Loucy (cell line): ENCODE measurements around the gene TEPSIN.

Experiments used
- H2AFZ ChIP-seq: fragments of 200-600 bp; sonication (generic); 2 replicates; pipeline ENCODE4 v1.6.0; 2016; ENCODE audit warnings: antibody characterized with exemption, mild to moderate bottlenecking, low read length, moderate library complexity
- H3F3A ChIP-seq: fragments of 200-600 bp; 2 replicates; pipeline ENCODE4 v1.6.0; 2016; ENCODE audit warnings: antibody characterized with exemption, low read depth, mild to moderate bottlenecking
- H3K27me3 ChIP-seq: fragments of 200-600 bp; sonication (generic); 2 replicates; pipeline ENCODE4 v1.6.1; 2014; ENCODE audit warnings: low read length, mild to moderate bottlenecking; ENCODE audit not compliant: insufficient read depth, poor library complexity, severe bottlenecking
- H3K36me3 ChIP-seq: fragments of 200-600 bp; sonication (generic); 2 replicates; pipeline ENCODE4 v1.6.1; 2016; ENCODE audit warnings: low read length; ENCODE audit not compliant: insufficient read depth
- H3K4me1 ChIP-seq: fragments of 200-600 bp; sonication (generic); 2 replicates; pipeline ENCODE4 v1.5.1; 2014; ENCODE audit warnings: low read length, mild to moderate bottlenecking; ENCODE audit not compliant: insufficient read depth, poor library complexity, severe bottlenecking
- H3K4me2 ChIP-seq: fragments of 200-600 bp; sonication (generic); 2 replicates; pipeline ENCODE4 v1.6.0; 2014; ENCODE audit warnings: antibody characterized with exemption, low read length, low read depth, mild to moderate bottlenecking; ENCODE audit not compliant: poor library complexity, severe bottlenecking
- H3K4me3 ChIP-seq: fragments of 200-600 bp; sonication (generic); 2 replicates; pipeline ENCODE4 v1.5.1; 2014; ENCODE audit warnings: low read length, mild to moderate bottlenecking, mixed read lengths; ENCODE audit not compliant: poor library complexity, severe bottlenecking
- H3K79me2 ChIP-seq: fragments of 200-600 bp; sonication (generic); 2 replicates; pipeline ENCODE4 v1.6.1; 2014; ENCODE audit warnings: low read length; ENCODE audit not compliant: insufficient read depth
- H3K9ac ChIP-seq: fragments of 200-600 bp; sonication (generic); 2 replicates; pipeline ENCODE4 v1.6.0; 2014; ENCODE audit warnings: mild to moderate bottlenecking, low read depth, low read length, moderate library complexity; ENCODE audit not compliant: poor library complexity, severe bottlenecking
- H3K9me2 ChIP-seq: fragments of 200-600 bp; sonication (generic); replicated peaks from 2 replicates; pipeline ENCODE4 v1.6.1; 2016; ENCODE audit warnings: low read depth, low read length, mixed read lengths
- H3K9me3 ChIP-seq: fragments of 200-600 bp; sonication (generic); 2 replicates; pipeline ENCODE4 v1.6.1; 2014; ENCODE audit warnings: mild to moderate bottlenecking, antibody characterized with exemption, low read length, low read depth; ENCODE audit not compliant: insufficient read depth
- H4K20me1 ChIP-seq: fragments of 200-600 bp; sonication (generic); 2 replicates; pipeline ENCODE4 v1.6.0; 2014; ENCODE audit warnings: antibody characterized with exemption, low read length, mild to moderate bottlenecking; ENCODE audit not compliant: insufficient read depth, poor library complexity, severe bottlenecking
- EZH2phosphoT487 ChIP-seq: fragments of 200-600 bp; IDR thresholded peaks from 2 replicates; pipeline ENCODE4 v1.6.1; 2018; ENCODE audit warnings: antibody characterized with exemption, mild to moderate bottlenecking, moderate library complexity, borderline replicate concordance
- TF ChIP-seq, protein P1 (sequence below): fragments of 200-600 bp; sonication (generic); conservative IDR thresholded peaks from 2 replicates; pipeline ENCODE4 v1.5.1; 2014; ENCODE audit warnings: mild to moderate bottlenecking, antibody characterized with exemption, low read length

Gene TEPSIN

GRCh38 chr17:81204578-81204977 is 34.3 kb downstream of the TEPSIN start:
- H3K79me2 ChIP-seq, result no peaks in the 10 kb centered on the region
- H3K4me2 ChIP-seq, result no peak overlapping the region
- no peaks in the 10 kb centered on the region for H3K27me3 ChIP-seq
- no peaks in the 10 kb centered on the region for H3F3A ChIP-seq
- TF ChIP-seq EZH2phosphoT487, result no peak
- TF ChIP-seq, protein P1, sequence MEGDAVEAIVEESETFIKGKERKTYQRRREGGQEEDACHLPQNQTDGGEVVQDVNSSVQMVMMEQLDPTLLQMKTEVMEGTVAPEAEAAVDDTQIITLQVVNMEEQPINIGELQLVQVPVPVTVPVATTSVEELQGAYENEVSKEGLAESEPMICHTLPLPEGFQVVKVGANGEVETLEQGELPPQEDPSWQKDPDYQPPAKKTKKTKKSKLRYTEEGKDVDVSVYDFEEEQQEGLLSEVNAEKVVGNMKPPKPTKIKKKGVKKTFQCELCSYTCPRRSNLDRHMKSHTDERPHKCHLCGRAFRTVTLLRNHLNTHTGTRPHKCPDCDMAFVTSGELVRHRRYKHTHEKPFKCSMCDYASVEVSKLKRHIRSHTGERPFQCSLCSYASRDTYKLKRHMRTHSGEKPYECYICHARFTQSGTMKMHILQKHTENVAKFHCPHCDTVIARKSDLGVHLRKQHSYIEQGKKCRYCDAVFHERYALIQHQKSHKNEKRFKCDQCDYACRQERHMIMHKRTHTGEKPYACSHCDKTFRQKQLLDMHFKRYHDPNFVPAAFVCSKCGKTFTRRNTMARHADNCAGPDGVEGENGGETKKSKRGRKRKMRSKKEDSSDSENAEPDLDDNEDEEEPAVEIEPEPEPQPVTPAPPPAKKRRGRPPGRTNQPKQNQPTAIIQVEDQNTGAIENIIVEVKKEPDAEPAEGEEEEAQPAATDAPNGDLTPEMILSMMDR, result no peak
- H2AFZ ChIP-seq, result no peak overlapping the region
- no peaks in the 10 kb centered on the region for H4K20me1 ChIP-seq
- no peaks in the 10 kb centered on the region for H3K9me3 ChIP-seq
- no peak overlapping the region for H3K9ac ChIP-seq
- peaks cover 34% of the 10 kb centered on the region; the same call in 1 of the 2 replicates for H3K36me3 ChIP-seq
- no peak overlapping the region for H3K4me3 ChIP-seq
- H3K9me2 ChIP-seq, result no peaks in the 10 kb centered on the region
- H3K4me1 ChIP-seq, result no peaks in the 10 kb centered on the region

- H3K9me2 ChIP-seq, result no peaks in the 10 kb centered on the region
- TF ChIP-seq EZH2phosphoT487, result no peak
- TF ChIP-seq, protein P1, result no peak
Observed at GRCh38 chr17:81203136-81203535, 35.7 kb downstream of the TEPSIN start.

GRCh38 chr17:81202318-81202717 is 36.5 kb downstream of the TEPSIN start:
- TF ChIP-seq, protein P1, result no peak
- TF ChIP-seq EZH2phosphoT487, result no peak
- no peak overlapping the region for H3K4me3 ChIP-seq
- H3K9ac ChIP-seq, result no peak overlapping the region
- H4K20me1 ChIP-seq, result no peaks in the 10 kb centered on the region
- H3K9me2 ChIP-seq, result no peaks in the 10 kb centered on the region
- H3F3A ChIP-seq, result no peaks in the 10 kb centered on the region
- H3K4me1 ChIP-seq, result peaks cover 4% of the 10 kb centered on the region
- no peak overlapping the region for H3K4me2 ChIP-seq
- H3K36me3 ChIP-seq, result peaks cover 33% of the 10 kb centered on the region; the same call in 1 of the 2 replicates
- H3K9me3 ChIP-seq, result no peaks in the 10 kb centered on the region
- no peak overlapping the region for H2AFZ ChIP-seq
- no peaks in the 10 kb centered on the region for H3K79me2 ChIP-seq
- no peaks in the 10 kb centered on the region for H3K27me3 ChIP-seq

More at GRCh38 chr17:81203136-81203535, 35.7 kb downstream of the TEPSIN start:
- H3K27me3 ChIP-seq, result no peaks in the 10 kb centered on the region
- H3K36me3 ChIP-seq, result peaks cover 37% of the 10 kb centered on the region; the same call in 1 of the 2 replicates
- H3K4me2 ChIP-seq, result no peak overlapping the region
- no peaks in the 10 kb centered on the region for H3K9me3 ChIP-seq
- no peak overlapping the region for H2AFZ ChIP-seq
- no peaks in the 10 kb centered on the region for H3K79me2 ChIP-seq
- no peaks in the 10 kb centered on the region for H4K20me1 ChIP-seq
- H3K4me3 ChIP-seq, result no peak overlapping the region
- no peaks in the 10 kb centered on the region for H3K4me1 ChIP-seq
- H3F3A ChIP-seq, result no peaks in the 10 kb centered on the region
- H3K9ac ChIP-seq, result no peak overlapping the region
